Activated T-cell treated with anti-CD3 and anti-CD28 coated beads for 1 hour (primary cell): ENCODE measurements around the gene BIRC7.
A peak's percentile ranks its signal among the peaks of the same experiment; 100 is the strongest.

Source experiments
- DNase-seq: peaks from one replicate; pipeline ENCODE4 v3.0.0-alpha.2; 2020; ENCODE audit warnings: low read depth

The BIRC7 gene

GRCh38 chr20:63265891-63266515, 30.3 kb downstream of the BIRC7 start:
- DNase-seq = no peak

GRCh38 chr20:63267691-63268090, 32.0 kb downstream of the BIRC7 start:
- no peak for DNase-seq

GRCh38 chr20:63268256-63268655, 32.6 kb downstream of the BIRC7 start:
- no peak for DNase-seq

GRCh38 chr20:63268671-63269439, 33.1 kb downstream of the BIRC7 start:
- DNase-seq = no peak

GRCh38 chr20:63269724-63270123, 34.0 kb downstream of the BIRC7 start:
- DNase-seq = no peak

- DNase-seq = no peak
Observed at GRCh38 chr20:63270606-63271325, 35.1 kb downstream of the BIRC7 start.

- DNase-seq = peak; percentile 75
Observed at GRCh38 chr20:63272105-63273058, 36.7 kb downstream of the BIRC7 start, which contains the start of gene ARFGAP1. Gene ARFGAP1, plus strand, starts transcription at chr20:63272813. Its CDS starts 2,768 bp downstream, at chr20:63275581.

- DNase-seq = no peak
Observed at GRCh38 chr20:63273059-63273579, 37.4 kb downstream of the BIRC7 start.

- DNase-seq = no peak
Observed at GRCh38 chr20:63273635-63274380, 38.1 kb downstream of the BIRC7 start.

GRCh38 chr20:63274381-63275228, 38.9 kb downstream of the BIRC7 start:
- no peak for DNase-seq

GRCh38 chr20:63275825-63276224, 40.1 kb downstream of the BIRC7 start:
- no peak for DNase-seq

- DNase-seq = no peak
Observed at GRCh38 chr20:63276956-63277355, 41.3 kb downstream of the BIRC7 start.

- no peak for DNase-seq
Observed at GRCh38 chr20:63277466-63278272, 42.0 kb downstream of the BIRC7 start.

- no peak for DNase-seq
Observed at GRCh38 chr20:63278661-63279060, 43.0 kb downstream of the BIRC7 start.

- DNase-seq = no peak
Observed at GRCh38 chr20:63279931-63280330, 44.2 kb downstream of the BIRC7 start.

- no peak for DNase-seq
Observed at GRCh38 chr20:63280371-63280770, 44.7 kb downstream of the BIRC7 start.

- DNase-seq = no peak
Observed at GRCh38 chr20:63280929-63281545, 45.3 kb downstream of the BIRC7 start.
